PC-9 (cell line): ENCODE data around the gene UPF2. TPM values are rescaled to one million over a fixed set of nuclear protein-coding genes. Genes with fewer than 3 reads are reported as not detected.

Source experiments
- BruUV-seq: library from RNA; stranded (reverse); fragments of 400-500 nt; replicated peaks from 2 replicates; lab custom pipeline; 2021; lab: Mats Ljungman, UMichigan
- CTCF ChIA-PET: fragments of 300-600 bp; sonication (Branson Sonifier 250); formaldehyde crosslinking; loops from one replicate; lab custom pipeline; 2022; ENCODE audit warnings: antibody characterized with exemption; lab: Charles Lee
- POLR2A ChIA-PET: fragments of 300-600 bp; sonication (Branson Sonifier 250); formaldehyde crosslinking; loops from one replicate; lab custom pipeline; 2022; ENCODE audit warnings: antibody characterized with exemption; ENCODE audit not compliant: unreplicated experiment; lab: Charles Lee
- DNase-seq, 2 experiments: peaks; one replicate each; pipeline versions ENCODE4 v3.0.0 to v3.0.0-alpha.2; 2015 to 2022; ENCODE audit warnings: mixed read lengths in 1 of 2
- H2AFZ ChIP-seq: fragments of 200-600 bp; sonication (generic); 2 replicates; pipeline ENCODE4 v1.8.1; 2017; ENCODE audit warnings: antibody characterized with exemption
- H3F3A ChIP-seq: fragments of 200-600 bp; sonication (generic); 2 replicates; pipeline ENCODE4 v1.8.1; 2017; ENCODE audit warnings: antibody characterized with exemption, mild to moderate bottlenecking, low read depth; ENCODE audit not compliant: insufficient read depth
- H3K27ac ChIP-seq: fragments of 200-600 bp; sonication (generic); 2 replicates; pipeline ENCODE4 v1.6.1; 2016; ENCODE audit warnings: mixed run types
- H3K27me3 ChIP-seq: fragments of 200-600 bp; sonication (generic); 2 replicates; pipeline ENCODE4 v1.6.1; 2016; ENCODE audit warnings: low read depth, mixed run types; ENCODE audit not compliant: insufficient read depth
- H3K36me3 ChIP-seq: fragments of 200-600 bp; sonication (generic); 2 replicates; pipeline ENCODE4 v1.6.1; 2016; ENCODE audit warnings: low read depth, mixed run types
- H3K4me1 ChIP-seq: fragments of 200-600 bp; sonication (generic); replicated peaks from 2 replicates; pipeline ENCODE4 v1.6.1; 2016; ENCODE audit warnings: mixed run types; ENCODE audit not compliant: insufficient read depth
- H3K4me2 ChIP-seq: fragments of 200-600 bp; sonication (generic); 2 replicates; pipeline ENCODE4 v1.6.1; 2017; ENCODE audit warnings: mixed run types
- H3K4me3 ChIP-seq: fragments of 200-600 bp; sonication (generic); 2 replicates; pipeline ENCODE4 v1.6.1; 2016; ENCODE audit warnings: mixed run types
- H3K79me2 ChIP-seq: fragments of 200-600 bp; sonication (generic); 2 replicates; pipeline ENCODE4 v1.6.1; 2017; ENCODE audit warnings: low read depth, mixed run types
- H3K9me2 ChIP-seq: fragments of 200-600 bp; sonication (generic); 2 replicates; pipeline ENCODE4 v1.8.1; 2017; ENCODE audit warnings: mild to moderate bottlenecking; ENCODE audit not compliant: insufficient read depth
- H3K9me3 ChIP-seq: fragments of 200-600 bp; sonication (generic); 2 replicates; pipeline ENCODE4 v1.8.1; 2016; ENCODE audit warnings: low read depth; ENCODE audit not compliant: insufficient read depth
- H4K20me1 ChIP-seq: fragments of 200-600 bp; sonication (generic); 2 replicates; pipeline ENCODE4 v1.8.1; 2017; ENCODE audit not compliant: insufficient read depth
- CTCF ChIP-seq: fragments of 200-600 bp; sonication (generic); conservative IDR thresholded peaks from 2 replicates; pipeline ENCODE4 v1.6.1; 2017; ENCODE audit warnings: mixed run types, antibody characterized with exemption, mild to moderate bottlenecking, moderate library complexity
- EZH2 ChIP-seq: fragments of 200-600 bp; sonication (generic); IDR thresholded peaks from 2 replicates; pipeline ENCODE4 v1.8.0; 2017; ENCODE audit warnings: antibody characterized with exemption, low read depth
- intact Hi-C: fragments of 100-400 bp; cut with micrococcal nuclease; formaldehyde crosslinking; loops from one replicate; pipeline ENCODE4 v1.10.0; 2022; ENCODE audit not compliant: unreplicated experiment
- total RNA-seq: library from RNA; stranded (reverse); gene quantifications from 2 replicates; pipeline ENCODE4 v1.2.3, GENCODE V29; 2021

The UPF2 gene
- total RNA-seq, 1 experiment from 2014 or later: 25.9 TPM

- H3K9me2 ChIP-seq: no peaks in the 10 kb centered on the region
- H3K4me3 ChIP-seq: no peak overlapping the region
- POLR2A ChIA-PET: interaction anchor here (0.6 kb wide), 1 partner anchor 55 kb away, joined by 4 read pairs; no protein-coding TSS in a partner anchor
- CTCF ChIA-PET: no interaction called here
- no peak overlapping the region for H3K4me2 ChIP-seq
- H3K36me3 ChIP-seq: peaks cover 4% of the 10 kb centered on the region; the same call in 1 of the 2 replicates
- H3K27ac ChIP-seq: no peak overlapping the region
- H3K79me2 ChIP-seq: no peaks in the 10 kb centered on the region
- no peaks in the 10 kb centered on the region for H3K27me3 ChIP-seq
- TF ChIP-seq EZH2 (no peak), CTCF (no peak)
- no peaks in the 10 kb centered on the region for H4K20me1 ChIP-seq
- no peak for DNase-seq
- H3K9me3 ChIP-seq: no peaks in the 10 kb centered on the region
- no peaks in the 10 kb centered on the region for H3F3A ChIP-seq
- H2AFZ ChIP-seq: no peak overlapping the region
- H3K4me1 ChIP-seq: no peaks in the 10 kb centered on the region
- no TSS peak for BruUV-seq
- intact Hi-C loops: no loop called here
Measured at GRCh38 chr10:11930312-11930978, 112.2 kb downstream of the UPF2 start.

- Histone ChIP-seq H4K20me1 (no peaks in the 10 kb centered on the region), H3F3A (no peaks in the 10 kb centered on the region), H3K27me3 (no peaks in the 10 kb centered on the region), H3K27ac (no peak overlapping the region), H2AFZ (no peak overlapping the region), H3K79me2 (no peaks in the 10 kb centered on the region), H3K4me2 (no peak overlapping the region), H3K4me3 (no peak overlapping the region), H3K4me1 (no peaks in the 10 kb centered on the region), H3K9me2 (no peaks in the 10 kb centered on the region), H3K9me3 (no peaks in the 10 kb centered on the region), H3K36me3 (peaks cover 4% of the 10 kb centered on the region; the same call in 1 of the 2 replicates)
- POLR2A ChIA-PET: no interaction called here
- BruUV-seq: no TSS peak
- DNase-seq: no peak
- intact Hi-C loops: no loop called here
- no peak for TF ChIP-seq EZH2
- TF ChIP-seq CTCF: no peak
- CTCF ChIA-PET: no interaction called here
Measured at GRCh38 chr10:11927746-11928145, 114.9 kb downstream of the UPF2 start.

- TF ChIP-seq CTCF: no peak
- TF ChIP-seq EZH2: no peak
- Histone ChIP-seq H3K4me2 (no peak overlapping the region), H4K20me1 (no peaks in the 10 kb centered on the region), H3K79me2 (no peaks in the 10 kb centered on the region), H3K27ac (no peak overlapping the region), H3K9me2 (no peaks in the 10 kb centered on the region), H3K36me3 (no peaks in the 10 kb centered on the region), H2AFZ (no peak overlapping the region), H3K4me1 (no peaks in the 10 kb centered on the region), H3K27me3 (no peaks in the 10 kb centered on the region), H3K9me3 (no peaks in the 10 kb centered on the region), H3F3A (no peaks in the 10 kb centered on the region; the same call in 1 of the 2 replicates), H3K4me3 (no peak overlapping the region)
- intact Hi-C loops: no loop called here
- ChIA-PET POLR2A (no interaction called here), CTCF (interaction anchor here (0.6 kb wide), 1 partner anchor 67 kb away, joined by 6 read pairs; no protein-coding TSS in a partner anchor)
- no peak for DNase-seq
- BruUV-seq: no TSS peak
Measured at GRCh38 chr10:11921800-11922392, 120.7 kb downstream of the UPF2 start.
